IMR-90 (cell line): ENCODE data around the gene MYCBP. TPM values are rescaled to one million over a fixed set of nuclear protein-coding genes. Genes with fewer than 3 reads are reported as not detected.

Experiments
- ATAC-seq: fragments of 200-7000 bp; cut with Tn5 transposase; 2 replicates; pipeline ENCODE4 v1.9.1; 2020; ENCODE audit warnings: low read depth, mild to moderate bottlenecking, moderate library complexity
- BruUV-seq: library from RNA; stranded (reverse); fragments of 400-500 nt; replicated peaks from 2 replicates; lab custom pipeline; 2021; lab: Mats Ljungman, UMichigan
- CTCF ChIA-PET: fragments of 300-600 bp; formaldehyde crosslinking; extraction: SDS; loops from one replicate; lab custom pipeline; 2021; ENCODE audit warnings: antibody characterized with exemption; lab: Yijun Ruan, JAX
- POLR2A ChIA-PET: fragments of 300-600 bp; sonication (Branson Sonifier 250); formaldehyde crosslinking; loops from one replicate; lab custom pipeline; 2022; ENCODE audit warnings: antibody characterized with exemption; ENCODE audit not compliant: unreplicated experiment; lab: Charles Lee
- DNase-seq: peaks from one replicate; pipeline ENCODE4 v3.0.0; 2013
- H2AFZ ChIP-seq: replicated peaks from 2 replicates; pipeline ENCODE3; 2013; ENCODE audit warnings: low read length, mild to moderate bottlenecking; ENCODE audit not compliant: poor library complexity
- H2AK5ac ChIP-seq: 2 replicates; pipeline ENCODE4 v1.6.1; 2013; ENCODE audit warnings: low read depth, low read length, inconsistent platforms
- H2AK9ac ChIP-seq: replicated peaks from 2 replicates; pipeline ENCODE3; 2013; ENCODE audit warnings: mild to moderate bottlenecking, low read depth, low read length, moderate library complexity; ENCODE audit not compliant: poor library complexity
- H2BK120ac ChIP-seq: 2 replicates; pipeline ENCODE4 v1.6.1; 2013; ENCODE audit warnings: low read depth, low read length, inconsistent platforms
- H2BK15ac ChIP-seq: 3 replicates; pipeline ENCODE4 v1.6.1; 2013; ENCODE audit warnings: low read depth, low read length, inconsistent platforms
- H2BK20ac ChIP-seq: 2 replicates; pipeline ENCODE4 v1.6.1; 2013; ENCODE audit warnings: low read depth, mild to moderate bottlenecking, inconsistent platforms, low read length, moderate library complexity
- H2BK5ac ChIP-seq: 2 replicates; pipeline ENCODE4 v1.6.1; 2013; ENCODE audit warnings: mild to moderate bottlenecking, low read depth, low read length, inconsistent platforms; ENCODE audit not compliant: poor library complexity, severe bottlenecking
- H3K14ac ChIP-seq: replicated peaks from 2 replicates; pipeline ENCODE4 v1.6.1; 2013; ENCODE audit warnings: low read depth, low read length, inconsistent platforms
- H3K18ac ChIP-seq: 2 replicates; pipeline ENCODE4 v1.6.1; 2013; ENCODE audit warnings: low read depth, low read length, control low read depth
- H3K23ac ChIP-seq: 2 replicates; pipeline ENCODE4 v1.6.1; 2013; ENCODE audit warnings: low read depth, low read length, inconsistent platforms
- H3K27ac ChIP-seq: 2 replicates; pipeline ENCODE4 v1.5.1; 2013; ENCODE audit warnings: mild to moderate bottlenecking, control low read depth, low read length; ENCODE audit not compliant: insufficient read depth
- H3K27me3 ChIP-seq: 2 replicates; pipeline ENCODE4 v1.6.1; 2013; ENCODE audit warnings: low read length; ENCODE audit not compliant: control insufficient read depth, insufficient read depth
- H3K36me3 ChIP-seq: 2 replicates; pipeline ENCODE4 v1.6.1; 2013; ENCODE audit warnings: low read length, mixed read lengths; ENCODE audit not compliant: control insufficient read depth, insufficient read depth
- H3K4ac ChIP-seq: 2 replicates; pipeline ENCODE4 v1.6.1; 2013; ENCODE audit warnings: low read depth, low read length, inconsistent platforms
- H3K4me1 ChIP-seq: 2 replicates; pipeline ENCODE4 v1.6.1; 2013; ENCODE audit warnings: low read length, mixed read lengths; ENCODE audit not compliant: control insufficient read depth, insufficient read depth
- H3K4me2 ChIP-seq: 2 replicates; pipeline ENCODE4 v1.6.1; 2013; ENCODE audit warnings: low read depth, mild to moderate bottlenecking, control low read depth, low read length, moderate library complexity
- H3K4me3 ChIP-seq: 2 replicates; pipeline ENCODE4 v1.5.1; 2013; ENCODE audit warnings: low read depth, mild to moderate bottlenecking, control low read depth, low read length, moderate library complexity; ENCODE audit not compliant: insufficient read depth
- H3K56ac ChIP-seq: 2 replicates; pipeline ENCODE4 v1.6.1; 2013; ENCODE audit warnings: low read length, inconsistent platforms; ENCODE audit not compliant: insufficient read depth; ENCODE audit errors: extremely low read depth
- H3K79me1 ChIP-seq, 2 experiments: 2 replicates each; pipeline ENCODE4 v1.6.1; 2013; ENCODE audit warnings: low read length in 2 of 2, inconsistent platforms in 1 of 2, low read depth in 1 of 2
- H3K9ac ChIP-seq: 2 replicates; pipeline ENCODE4 v1.6.1; 2013; ENCODE audit warnings: low read depth, low read length, control low read depth
- H3K9me1 ChIP-seq: 2 replicates; pipeline ENCODE4 v1.6.1; 2013; ENCODE audit warnings: low read length, inconsistent platforms; ENCODE audit not compliant: insufficient read depth
- H3K9me3 ChIP-seq: 2 replicates; pipeline ENCODE4 v1.6.1; 2013; ENCODE audit warnings: low read length; ENCODE audit not compliant: control insufficient read depth, insufficient read depth
- H4K20me1 ChIP-seq: 2 replicates; pipeline ENCODE4 v1.6.1; 2013; ENCODE audit warnings: low read length, inconsistent platforms; ENCODE audit not compliant: insufficient read depth
- H4K5ac ChIP-seq: 2 replicates; pipeline ENCODE4 v1.6.1; 2013; ENCODE audit warnings: mild to moderate bottlenecking, low read depth, low read length, control low read depth
- H4K8ac ChIP-seq, 2 experiments: 2 replicates each; pipeline ENCODE4 v1.6.1; 2013; ENCODE audit warnings: low read depth in 2 of 2, low read length in 2 of 2, control low read depth in 1 of 2, inconsistent platforms in 1 of 2
- H4K91ac ChIP-seq: 2 replicates; pipeline ENCODE4 v1.6.1; 2013; ENCODE audit warnings: low read depth, low read length, inconsistent platforms; ENCODE audit not compliant: insufficient read depth
- BHLHE40 ChIP-seq: fragments of 150-350 bp; IDR thresholded peaks from 2 replicates; pipeline ENCODE4 v1.6.1; 2016; ENCODE audit warnings: mild to moderate bottlenecking, low read depth, low read length
- CEBPB ChIP-seq: IDR thresholded peaks from 2 replicates; pipeline ENCODE4 v1.6.1; 2012; ENCODE audit warnings: low read depth, low read length, improper control_type of control experiment
- CHD1 ChIP-seq: IDR thresholded peaks from 2 replicates; pipeline ENCODE4 v1.6.1; 2012; ENCODE audit warnings: low read depth, low read length, improper control_type of control experiment
- MAFK ChIP-seq: IDR thresholded peaks from 2 replicates; pipeline ENCODE4 v1.6.1; 2012; ENCODE audit warnings: low read depth, low read length, improper control_type of control experiment
- MAZ ChIP-seq: IDR thresholded peaks from 2 replicates; pipeline ENCODE4 v1.6.1; 2012; ENCODE audit warnings: low read depth, mild to moderate bottlenecking, low read length, improper control_type of control experiment, moderate library complexity, borderline replicate concordance
- MXI1 ChIP-seq: IDR thresholded peaks from 2 replicates; pipeline ENCODE4 v1.6.1; 2012; ENCODE audit warnings: low read depth, mild to moderate bottlenecking, low read length, moderate library complexity, borderline replicate concordance
- NFE2L2 ChIP-seq: fragments of 150-350 bp; IDR thresholded peaks from 2 replicates; pipeline ENCODE4 v1.6.1; 2016; ENCODE audit warnings: low read depth, mild to moderate bottlenecking, low read length
- POLR2A ChIP-seq: IDR thresholded peaks from 2 replicates; pipeline ENCODE4 v1.6.1; 2012; ENCODE audit warnings: mild to moderate bottlenecking, low read depth, low read length
- RAD21 ChIP-seq: IDR thresholded peaks from 2 replicates; pipeline ENCODE4 v1.6.1; 2012; ENCODE audit warnings: low read length, improper control_type of control experiment
- RCOR1 ChIP-seq: IDR thresholded peaks from 2 replicates; pipeline ENCODE4 v1.6.1; 2012; ENCODE audit warnings: mild to moderate bottlenecking, low read length, improper control_type of control experiment; ENCODE audit not compliant: insufficient replicate concordance
- RFX5 ChIP-seq: IDR thresholded peaks from 2 replicates; pipeline ENCODE4 v1.8.0; 2012; ENCODE audit warnings: low read depth, mild to moderate bottlenecking, low read length, moderate library complexity
- SMC3 ChIP-seq: fragments of 150-350 bp; IDR thresholded peaks from 2 replicates; pipeline ENCODE4 v1.6.1; 2016; ENCODE audit warnings: low read depth, mild to moderate bottlenecking, antibody characterized with exemption, low read length, moderate library complexity
- WGBS, 2 experiments: methylation state at CpG; one replicate each; pipeline versions ENCODE4 v1.1.5 to v1.1.7; 2013; ENCODE audit warnings: missing lambda C conversion rate in 2 of 2; ENCODE audit not compliant: insufficient read length in 1 of 2; ENCODE audit errors: extremely low coverage in 2 of 2; 5-methylcytosine and 5-hydroxymethylcytosine counted together
- dilution Hi-C: fragments of 300-500 bp; cut with HindIII; formaldehyde crosslinking; loops from one replicate; pipeline ENCODE4 v1.14.3; 2018; ENCODE audit warnings: low sequenced_read_pairs; ENCODE audit not compliant: unreplicated experiment
- in situ Hi-C: fragments of 300-500 bp; cut with MboI; formaldehyde crosslinking; loops from 3 replicates; pipeline ENCODE4 v1.14.3; 2019; ENCODE audit warnings: low sequenced_read_pairs, inconsistent platforms, mixed read lengths
- intact Hi-C: fragments of 100-400 bp; cut with micrococcal nuclease; formaldehyde crosslinking; loops from 2 replicates; pipeline ENCODE4 v1.10.0; 2022
- polyA plus RNA-seq, 3 experiments: library from polyadenylated mRNA; depleted of rRNA; stranded (reverse); fragments of >200 nt; gene quantifications; 2 replicates each; pipeline ENCODE4 v1.2.3, GENCODE V29; 2012; ENCODE audit warnings: low replicate concordance in 1 of 3
- total RNA-seq: library from RNA; depleted of rRNA; stranded (reverse); fragments of >200 nt; gene quantifications from 2 replicates; pipeline ENCODE4 v1.2.3, GENCODE V29; 2012
- TF ChIP-seq, protein P1 (sequence below): conservative IDR thresholded peaks from 2 replicates; pipeline ENCODE4 v1.5.1; 2012; ENCODE audit warnings: mild to moderate bottlenecking, low read depth, low read length, improper control_type of control experiment
- TF ChIP-seq, protein P2 (sequence below): fragments of 150-350 bp; IDR thresholded peaks from 2 replicates; pipeline ENCODE4 v1.6.1; 2017; ENCODE audit warnings: mild to moderate bottlenecking, antibody characterized with exemption, low read length, low read depth

MYCBP gene
- total and polyA plus RNA-seq, 2 of the 4 experiments (the other 2 are of a cell fraction): 9.9 to 11.9 TPM

DNA sequence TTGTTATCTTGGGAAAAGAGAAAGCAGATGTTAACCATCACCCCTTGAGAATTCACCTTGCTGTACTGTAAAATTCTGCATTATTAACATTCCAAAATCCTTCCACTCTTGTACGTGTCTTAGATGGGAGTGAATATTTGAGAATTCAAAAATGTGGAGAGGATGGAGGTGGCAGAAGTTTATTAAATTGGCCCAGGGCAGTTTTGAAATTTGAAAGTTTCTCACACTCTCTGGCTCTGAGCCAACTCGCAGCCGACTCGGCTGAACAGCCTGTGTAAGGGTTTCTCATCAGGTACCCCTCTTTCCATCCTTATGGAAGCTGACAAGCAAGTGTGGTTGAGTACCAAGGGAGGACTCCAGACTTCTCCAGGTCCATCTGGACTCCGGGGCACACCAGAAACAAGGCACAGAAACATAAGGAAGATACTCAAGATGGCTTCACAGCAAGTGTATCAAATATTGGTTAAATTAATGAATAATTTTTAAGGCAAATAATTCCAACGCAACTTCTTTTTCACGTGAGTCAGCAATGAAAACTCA lies 58.6 kb downstream of the MYCBP start:
- H3K4ac ChIP-seq: no peak overlapping the region
- no peak overlapping the region for H3K9ac ChIP-seq
- dilution Hi-C loops: no loop called here
- H2BK120ac ChIP-seq: no peak overlapping the region
- no TSS peak for BruUV-seq
- no peak overlapping the region for H2BK5ac ChIP-seq
- H3K79me1 ChIP-seq: no peaks in the 10 kb centered on the region
- no peak overlapping the region for H4K91ac ChIP-seq
- no peak overlapping the region for H4K5ac ChIP-seq
- CTCF ChIA-PET: no interaction called here
- peaks cover 9% of the 10 kb centered on the region; the same call in 1 of the 2 replicates for H3K9me3 ChIP-seq
- no peak overlapping the region for H3K4me3 ChIP-seq
- no peak overlapping the region for H2AK9ac ChIP-seq
- in situ Hi-C loops: loop anchor here (25.0 kb wide), 1 partner anchor 1202 kb away; no protein-coding TSS in a partner anchor
- H3K18ac ChIP-seq: no peak overlapping the region
- ATAC-seq: no peak
- H2AFZ ChIP-seq: no peak overlapping the region
- H3K4me2 ChIP-seq: no peak overlapping the region
- TF ChIP-seq RFX5 (no peak), RCOR1 (no peak), MXI1 (no peak), BHLHE40 (no peak), NFE2L2 (no peak), RAD21 (no peak), CEBPB (no peak), POLR2A (no peak), MAFK (no peak), CHD1 (no peak), SMC3 (no peak), MAZ (no peak)
- TF ChIP-seq, protein P1, sequence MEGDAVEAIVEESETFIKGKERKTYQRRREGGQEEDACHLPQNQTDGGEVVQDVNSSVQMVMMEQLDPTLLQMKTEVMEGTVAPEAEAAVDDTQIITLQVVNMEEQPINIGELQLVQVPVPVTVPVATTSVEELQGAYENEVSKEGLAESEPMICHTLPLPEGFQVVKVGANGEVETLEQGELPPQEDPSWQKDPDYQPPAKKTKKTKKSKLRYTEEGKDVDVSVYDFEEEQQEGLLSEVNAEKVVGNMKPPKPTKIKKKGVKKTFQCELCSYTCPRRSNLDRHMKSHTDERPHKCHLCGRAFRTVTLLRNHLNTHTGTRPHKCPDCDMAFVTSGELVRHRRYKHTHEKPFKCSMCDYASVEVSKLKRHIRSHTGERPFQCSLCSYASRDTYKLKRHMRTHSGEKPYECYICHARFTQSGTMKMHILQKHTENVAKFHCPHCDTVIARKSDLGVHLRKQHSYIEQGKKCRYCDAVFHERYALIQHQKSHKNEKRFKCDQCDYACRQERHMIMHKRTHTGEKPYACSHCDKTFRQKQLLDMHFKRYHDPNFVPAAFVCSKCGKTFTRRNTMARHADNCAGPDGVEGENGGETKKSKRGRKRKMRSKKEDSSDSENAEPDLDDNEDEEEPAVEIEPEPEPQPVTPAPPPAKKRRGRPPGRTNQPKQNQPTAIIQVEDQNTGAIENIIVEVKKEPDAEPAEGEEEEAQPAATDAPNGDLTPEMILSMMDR: no peak
- TF ChIP-seq, protein P2, sequence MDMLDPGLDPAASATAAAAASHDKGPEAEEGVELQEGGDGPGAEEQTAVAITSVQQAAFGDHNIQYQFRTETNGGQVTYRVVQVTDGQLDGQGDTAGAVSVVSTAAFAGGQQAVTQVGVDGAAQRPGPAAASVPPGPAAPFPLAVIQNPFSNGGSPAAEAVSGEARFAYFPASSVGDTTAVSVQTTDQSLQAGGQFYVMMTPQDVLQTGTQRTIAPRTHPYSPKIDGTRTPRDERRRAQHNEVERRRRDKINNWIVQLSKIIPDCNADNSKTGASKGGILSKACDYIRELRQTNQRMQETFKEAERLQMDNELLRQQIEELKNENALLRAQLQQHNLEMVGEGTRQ: no peak
- H3K9me1 ChIP-seq: no peaks in the 10 kb centered on the region
- no peaks in the 10 kb centered on the region for H3K36me3 ChIP-seq
- no peak overlapping the region for H4K8ac ChIP-seq
- H3K56ac ChIP-seq: no peak overlapping the region
- POLR2A ChIA-PET: no interaction called here
- no peak for DNase-seq
- peaks cover 68% of the 10 kb centered on the region for H3K27me3 ChIP-seq
- no CpG with 5 or more reads among the region's 7 CpGs for WGBS, 2 experiments
- no peak overlapping the region for H3K27ac ChIP-seq
- H3K23ac ChIP-seq: no peak overlapping the region
- no peaks in the 10 kb centered on the region; the same call in 1 of the 2 replicates for H3K4me1 ChIP-seq
- H2AK5ac ChIP-seq: no peak overlapping the region
- H2BK20ac ChIP-seq: no peak overlapping the region
- intact Hi-C loops: no loop called here
- no peaks in the 10 kb centered on the region for H4K20me1 ChIP-seq
- no peak overlapping the region for H3K14ac ChIP-seq
- no peak overlapping the region for H2BK15ac ChIP-seq
